Measurements from ENCODE around the gene PKP4. TPM values are rescaled to one million over a fixed set of nuclear protein-coding genes. Genes with fewer than 3 reads are reported as not detected.

The PKP4 gene
- total and polyA plus RNA-seq, 2 of the 8 experiments (the other 6 are each of a cell fraction or from before 2014, with no cell fraction given) = 48.2 to 88.0 TPM

GRCh38 chr2:158486970-158487325 lies 30.2 kb downstream of the PKP4 start (continued):
- TF ChIP-seq, protein P1, sequence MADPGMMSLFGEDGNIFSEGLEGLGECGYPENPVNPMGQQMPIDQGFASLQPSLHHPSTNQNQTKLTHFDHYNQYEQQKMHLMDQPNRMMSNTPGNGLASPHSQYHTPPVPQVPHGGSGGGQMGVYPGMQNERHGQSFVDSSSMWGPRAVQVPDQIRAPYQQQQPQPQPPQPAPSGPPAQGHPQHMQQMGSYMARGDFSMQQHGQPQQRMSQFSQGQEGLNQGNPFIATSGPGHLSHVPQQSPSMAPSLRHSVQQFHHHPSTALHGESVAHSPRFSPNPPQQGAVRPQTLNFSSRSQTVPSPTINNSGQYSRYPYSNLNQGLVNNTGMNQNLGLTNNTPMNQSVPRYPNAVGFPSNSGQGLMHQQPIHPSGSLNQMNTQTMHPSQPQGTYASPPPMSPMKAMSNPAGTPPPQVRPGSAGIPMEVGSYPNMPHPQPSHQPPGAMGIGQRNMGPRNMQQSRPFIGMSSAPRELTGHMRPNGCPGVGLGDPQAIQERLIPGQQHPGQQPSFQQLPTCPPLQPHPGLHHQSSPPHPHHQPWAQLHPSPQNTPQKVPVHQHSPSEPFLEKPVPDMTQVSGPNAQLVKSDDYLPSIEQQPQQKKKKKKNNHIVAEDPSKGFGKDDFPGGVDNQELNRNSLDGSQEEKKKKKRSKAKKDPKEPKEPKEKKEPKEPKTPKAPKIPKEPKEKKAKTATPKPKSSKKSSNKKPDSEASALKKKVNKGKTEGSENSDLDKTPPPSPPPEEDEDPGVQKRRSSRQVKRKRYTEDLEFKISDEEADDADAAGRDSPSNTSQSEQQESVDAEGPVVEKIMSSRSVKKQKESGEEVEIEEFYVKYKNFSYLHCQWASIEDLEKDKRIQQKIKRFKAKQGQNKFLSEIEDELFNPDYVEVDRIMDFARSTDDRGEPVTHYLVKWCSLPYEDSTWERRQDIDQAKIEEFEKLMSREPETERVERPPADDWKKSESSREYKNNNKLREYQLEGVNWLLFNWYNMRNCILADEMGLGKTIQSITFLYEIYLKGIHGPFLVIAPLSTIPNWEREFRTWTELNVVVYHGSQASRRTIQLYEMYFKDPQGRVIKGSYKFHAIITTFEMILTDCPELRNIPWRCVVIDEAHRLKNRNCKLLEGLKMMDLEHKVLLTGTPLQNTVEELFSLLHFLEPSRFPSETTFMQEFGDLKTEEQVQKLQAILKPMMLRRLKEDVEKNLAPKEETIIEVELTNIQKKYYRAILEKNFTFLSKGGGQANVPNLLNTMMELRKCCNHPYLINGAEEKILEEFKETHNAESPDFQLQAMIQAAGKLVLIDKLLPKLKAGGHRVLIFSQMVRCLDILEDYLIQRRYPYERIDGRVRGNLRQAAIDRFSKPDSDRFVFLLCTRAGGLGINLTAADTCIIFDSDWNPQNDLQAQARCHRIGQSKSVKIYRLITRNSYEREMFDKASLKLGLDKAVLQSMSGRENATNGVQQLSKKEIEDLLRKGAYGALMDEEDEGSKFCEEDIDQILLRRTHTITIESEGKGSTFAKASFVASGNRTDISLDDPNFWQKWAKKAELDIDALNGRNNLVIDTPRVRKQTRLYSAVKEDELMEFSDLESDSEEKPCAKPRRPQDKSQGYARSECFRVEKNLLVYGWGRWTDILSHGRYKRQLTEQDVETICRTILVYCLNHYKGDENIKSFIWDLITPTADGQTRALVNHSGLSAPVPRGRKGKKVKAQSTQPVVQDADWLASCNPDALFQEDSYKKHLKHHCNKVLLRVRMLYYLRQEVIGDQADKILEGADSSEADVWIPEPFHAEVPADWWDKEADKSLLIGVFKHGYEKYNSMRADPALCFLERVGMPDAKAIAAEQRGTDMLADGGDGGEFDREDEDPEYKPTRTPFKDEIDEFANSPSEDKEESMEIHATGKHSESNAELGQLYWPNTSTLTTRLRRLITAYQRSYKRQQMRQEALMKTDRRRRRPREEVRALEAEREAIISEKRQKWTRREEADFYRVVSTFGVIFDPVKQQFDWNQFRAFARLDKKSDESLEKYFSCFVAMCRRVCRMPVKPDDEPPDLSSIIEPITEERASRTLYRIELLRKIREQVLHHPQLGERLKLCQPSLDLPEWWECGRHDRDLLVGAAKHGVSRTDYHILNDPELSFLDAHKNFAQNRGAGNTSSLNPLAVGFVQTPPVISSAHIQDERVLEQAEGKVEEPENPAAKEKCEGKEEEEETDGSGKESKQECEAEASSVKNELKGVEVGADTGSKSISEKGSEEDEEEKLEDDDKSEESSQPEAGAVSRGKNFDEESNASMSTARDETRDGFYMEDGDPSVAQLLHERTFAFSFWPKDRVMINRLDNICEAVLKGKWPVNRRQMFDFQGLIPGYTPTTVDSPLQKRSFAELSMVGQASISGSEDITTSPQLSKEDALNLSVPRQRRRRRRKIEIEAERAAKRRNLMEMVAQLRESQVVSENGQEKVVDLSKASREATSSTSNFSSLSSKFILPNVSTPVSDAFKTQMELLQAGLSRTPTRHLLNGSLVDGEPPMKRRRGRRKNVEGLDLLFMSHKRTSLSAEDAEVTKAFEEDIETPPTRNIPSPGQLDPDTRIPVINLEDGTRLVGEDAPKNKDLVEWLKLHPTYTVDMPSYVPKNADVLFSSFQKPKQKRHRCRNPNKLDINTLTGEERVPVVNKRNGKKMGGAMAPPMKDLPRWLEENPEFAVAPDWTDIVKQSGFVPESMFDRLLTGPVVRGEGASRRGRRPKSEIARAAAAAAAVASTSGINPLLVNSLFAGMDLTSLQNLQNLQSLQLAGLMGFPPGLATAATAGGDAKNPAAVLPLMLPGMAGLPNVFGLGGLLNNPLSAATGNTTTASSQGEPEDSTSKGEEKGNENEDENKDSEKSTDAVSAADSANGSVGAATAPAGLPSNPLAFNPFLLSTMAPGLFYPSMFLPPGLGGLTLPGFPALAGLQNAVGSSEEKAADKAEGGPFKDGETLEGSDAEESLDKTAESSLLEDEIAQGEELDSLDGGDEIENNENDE (IDR thresholded peaks at IDR 0.05; ENCODE audit: insufficient replicate concordance, low read length) = no peak
- no peak for TF ChIP-seq TCF12 (IDR thresholded peaks at IDR 0.05; ENCODE audit: low read depth, low read length)
- no peak for TF ChIP-seq ZNF274 (IDR thresholded peaks at IDR 0.05; ENCODE audit: borderline replicate concordance, extremely low read depth, low read length)
- TF ChIP-seq RAD21 (IDR thresholded peaks at IDR 0.05 in 1 of 2, conservative IDR thresholded peaks at IDR 0.05 in 1 of 2; ENCODE audit: low read depth in 2 of 2, low read length in 2 of 2) = no peak
- no peak for TF ChIP-seq EZH2 (IDR thresholded peaks at IDR 0.05; ENCODE audit: low read depth, low read length, severe bottlenecking)
- no peak for TF ChIP-seq SP2 (IDR thresholded peaks at IDR 0.05; ENCODE audit: low read length)
- TF ChIP-seq MAFK (IDR thresholded peaks at IDR 0.05; ENCODE audit: low read depth, low read length) = no peak
- TF ChIP-seq RFX5 (IDR thresholded peaks at IDR 0.05; ENCODE audit: borderline replicate concordance, low read depth, low read length) = no peak
- no peak for TF ChIP-seq HDAC2 (IDR thresholded peaks at IDR 0.05; ENCODE audit: borderline replicate concordance in 1 of 2, low read depth in 2 of 2, low read length in 2 of 2)
- no peak for TF ChIP-seq SP1 (IDR thresholded peaks at IDR 0.05; ENCODE audit: low read depth, low read length)
- TF ChIP-seq SRF (IDR thresholded peaks at IDR 0.05; ENCODE audit: low read depth, low read length) = no peak
